HG02798 (cell line): ENCODE results near the gene MAGI1.
A peak's percentile ranks its signal among the peaks of the same experiment; 100 is the strongest.
"Not testable (repeated sequence)": the region's sequence is repeated elsewhere in the genome, so short reads cannot be mapped to it uniquely, and the experiment has no call there.

Experiments used
- ATAC-seq: cut with Tn5 transposase; IDR thresholded peaks from one replicate; pipeline ENCODE4 v1.9.1; 2021; ENCODE audit warnings: mild to moderate bottlenecking; ENCODE audit not compliant: unreplicated experiment, poor library complexity

The MAGI1 gene

DNA sequence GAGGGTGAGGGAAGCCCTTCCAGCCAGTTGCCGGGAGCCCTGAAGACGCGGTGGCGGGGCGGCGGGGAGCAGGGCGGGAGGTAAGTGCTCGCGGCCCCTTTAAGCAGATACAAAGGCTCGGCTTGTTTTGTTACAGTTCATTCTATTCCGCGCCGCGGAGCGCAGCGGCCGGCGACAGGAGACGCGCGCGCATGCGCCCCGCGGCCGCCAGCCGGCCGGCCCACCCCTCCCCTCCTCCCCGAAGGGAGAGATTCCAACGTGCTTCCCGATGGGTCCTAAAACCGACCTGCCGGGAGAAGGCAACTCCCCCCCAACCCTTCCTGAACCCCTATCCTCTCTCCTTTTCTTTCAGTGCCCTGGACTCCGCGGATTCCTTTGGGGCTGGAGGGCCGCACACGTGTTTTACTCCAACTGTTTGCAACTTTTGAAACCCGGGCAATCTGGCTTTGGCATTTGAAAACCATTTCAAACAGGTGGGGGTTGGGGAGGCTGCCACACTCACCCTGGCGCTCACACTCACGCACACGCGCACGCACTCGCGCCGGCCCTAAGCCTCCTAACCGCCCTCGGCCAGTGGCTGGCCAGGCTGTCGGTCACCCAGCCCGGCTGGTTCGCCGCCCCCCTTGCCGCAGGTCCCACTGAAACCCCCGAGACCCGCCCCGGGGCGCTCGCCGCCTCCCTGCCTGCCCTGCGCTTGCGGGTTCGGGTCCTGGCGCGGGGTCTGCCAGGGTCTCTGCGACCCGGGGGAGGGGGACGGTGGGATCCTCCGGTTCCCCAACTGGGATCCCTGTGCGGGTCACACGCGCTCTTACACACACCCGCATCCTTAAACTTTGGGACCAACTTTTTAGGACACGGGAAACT is at the start of gene MAGI1:
MAGI1 (minus strand) TSS at position 193 of the 864 bp plus-strand sequence. CDS start 610 bp downstream, outside the sequence.
- peak; percentile 79 for ATAC-seq

DNA sequence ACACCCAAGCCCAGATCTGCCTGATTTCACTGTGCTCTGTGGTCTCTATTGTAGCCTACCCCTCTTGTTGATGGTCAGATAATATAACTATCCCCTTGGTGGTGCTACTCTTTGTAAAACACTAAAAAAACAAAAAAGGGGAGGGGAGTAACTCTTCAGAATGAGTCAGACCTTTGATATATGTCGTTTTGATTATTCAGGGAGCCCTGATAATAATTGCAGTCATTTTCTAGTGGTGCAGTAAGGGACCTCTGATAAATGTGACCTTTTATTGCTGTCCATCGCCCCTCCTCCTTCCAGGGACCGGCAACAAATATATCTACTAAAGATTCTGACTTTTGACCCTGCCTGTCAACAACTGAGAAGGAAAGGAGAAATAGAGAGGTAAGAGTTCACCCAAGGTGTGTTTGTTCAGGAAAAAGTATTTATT is 45.1 kb upstream of the MAGI1 start:
- ATAC-seq: no peak

DNA sequence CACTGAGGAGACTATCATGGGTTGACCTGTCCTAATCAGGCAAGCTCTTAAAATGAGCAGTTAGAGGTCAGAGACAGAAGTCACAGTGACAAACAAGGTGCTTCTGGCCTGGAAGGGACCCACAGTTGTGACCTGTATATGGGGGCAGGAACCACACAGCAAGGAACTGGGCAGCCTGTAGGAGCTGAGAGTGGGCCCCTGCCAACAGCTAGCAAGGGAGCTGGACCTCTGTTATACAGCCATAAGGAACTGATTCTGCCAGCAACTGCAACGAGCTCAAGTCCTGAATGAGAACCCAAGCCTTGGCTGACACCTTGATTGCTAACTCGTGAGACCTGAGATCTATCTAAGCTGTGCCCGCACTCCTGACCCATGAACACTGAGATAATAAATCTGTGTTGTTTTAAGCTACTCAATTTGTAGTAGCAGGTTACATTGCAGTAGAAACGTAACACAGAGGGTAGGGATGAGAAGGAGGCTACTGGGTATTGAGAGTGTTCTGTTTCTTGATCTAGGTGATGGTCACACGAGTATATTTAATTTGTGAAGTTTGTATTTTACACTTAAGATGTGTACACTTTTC is 44.5 kb upstream of the MAGI1 start:
- ATAC-seq: no peak

DNA sequence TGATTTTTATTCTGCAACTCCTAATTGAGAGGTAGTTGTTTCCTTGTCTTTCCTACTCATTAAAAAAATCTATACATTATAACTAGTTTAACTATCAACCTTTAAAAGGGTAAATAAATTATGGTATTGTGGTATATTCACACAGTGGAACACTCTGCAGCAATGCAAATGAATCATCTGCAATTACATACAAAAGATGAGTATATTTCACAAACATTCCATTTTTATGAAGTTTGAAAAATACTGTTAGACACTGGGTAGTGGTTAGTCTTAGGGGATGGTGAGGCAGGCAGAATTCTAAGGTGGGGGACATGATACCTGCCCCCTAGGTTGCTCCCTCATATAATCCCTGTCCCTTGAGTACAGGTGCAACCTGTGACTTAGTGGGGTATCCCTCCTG is 44.0 kb upstream of the MAGI1 start:
- no peak for ATAC-seq

DNA sequence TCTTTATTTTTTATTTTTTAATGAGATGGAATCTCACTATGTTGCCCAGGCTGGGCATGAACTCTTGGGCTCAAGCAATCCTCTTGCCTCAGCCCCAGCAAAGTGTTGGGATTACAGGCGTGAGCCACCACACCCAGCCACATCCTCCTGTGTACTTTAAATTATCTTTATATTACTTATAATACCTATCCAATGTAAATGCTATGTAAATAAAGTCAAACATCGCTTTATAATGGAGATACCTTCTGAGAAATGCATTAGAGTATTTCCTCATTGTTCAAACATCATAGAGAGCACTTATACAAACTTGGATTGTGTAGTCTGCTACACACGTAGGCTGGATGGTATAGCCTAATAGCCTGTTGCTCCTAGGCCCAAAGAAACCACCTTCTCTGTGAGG is 41.4 kb upstream of the MAGI1 start:
- ATAC-seq: no peak

DNA sequence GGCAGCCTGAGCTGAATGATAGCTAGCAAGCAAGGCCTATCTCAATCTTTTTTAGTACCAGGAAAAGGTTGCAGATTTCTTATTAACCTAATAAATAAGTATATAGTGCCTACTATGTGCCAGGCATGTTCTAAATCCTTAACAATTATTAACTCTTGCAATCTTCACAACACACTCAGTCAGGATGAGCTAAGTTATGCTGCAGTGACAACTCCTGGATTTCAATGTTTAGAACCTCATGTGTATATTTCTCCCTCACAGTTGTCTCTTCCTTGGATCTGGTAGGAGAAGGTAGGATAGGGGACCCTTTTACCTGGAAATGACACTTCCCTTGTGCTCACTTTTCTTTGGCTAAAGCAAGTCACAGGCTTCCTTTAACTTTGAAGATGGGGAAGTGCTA is 39.3 kb upstream of the MAGI1 start:
- no peak for ATAC-seq

DNA sequence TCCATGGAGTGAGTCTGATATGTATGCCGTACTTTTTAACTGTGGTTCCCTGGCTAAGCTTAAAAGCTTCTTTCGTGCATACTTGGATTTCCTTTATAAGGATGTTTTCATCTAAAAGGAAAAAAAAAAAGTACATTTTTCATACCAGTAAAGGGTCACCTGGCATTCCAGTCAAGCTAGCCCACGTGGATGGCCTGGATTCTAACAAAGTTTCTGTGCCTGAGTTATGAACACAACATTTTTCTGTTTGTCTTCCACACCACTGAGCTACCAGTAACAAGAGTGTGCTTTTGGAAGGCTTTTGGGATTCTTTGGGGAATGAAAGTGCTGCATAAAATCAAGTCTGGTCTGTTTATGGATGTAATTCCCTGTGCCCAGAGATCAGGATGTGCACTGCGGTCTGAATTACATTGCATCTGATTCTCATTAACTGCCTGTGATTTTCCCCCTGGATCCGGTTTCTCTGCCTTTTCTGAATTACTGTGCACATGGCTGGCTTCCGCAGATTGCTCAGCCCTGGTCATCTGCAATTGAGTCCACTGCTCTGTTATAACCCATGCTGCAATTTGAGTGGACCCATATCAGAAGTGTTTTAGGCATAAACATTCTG is 38.2 kb upstream of the MAGI1 start:
- no peak for ATAC-seq

DNA sequence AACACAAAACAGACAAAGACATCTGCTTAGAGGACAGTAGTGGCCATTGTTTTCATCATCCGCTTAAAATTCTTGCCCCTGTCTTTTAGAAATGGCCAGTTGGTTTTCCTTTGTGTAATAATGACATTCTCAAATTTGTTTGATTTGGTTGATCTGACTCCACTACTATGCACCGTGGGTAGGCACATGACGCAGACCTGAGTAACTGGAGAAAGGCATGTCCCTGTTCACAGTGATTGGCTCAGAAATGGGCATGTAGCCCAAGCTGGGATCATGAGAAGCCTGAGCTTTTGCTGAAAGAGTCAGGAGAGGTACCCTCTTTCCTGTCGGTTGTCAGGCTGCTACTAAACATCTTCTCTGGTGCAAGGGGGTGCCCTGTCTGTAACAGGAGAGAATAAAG is 36.6 kb upstream of the MAGI1 start:
- ATAC-seq: no peak

DNA sequence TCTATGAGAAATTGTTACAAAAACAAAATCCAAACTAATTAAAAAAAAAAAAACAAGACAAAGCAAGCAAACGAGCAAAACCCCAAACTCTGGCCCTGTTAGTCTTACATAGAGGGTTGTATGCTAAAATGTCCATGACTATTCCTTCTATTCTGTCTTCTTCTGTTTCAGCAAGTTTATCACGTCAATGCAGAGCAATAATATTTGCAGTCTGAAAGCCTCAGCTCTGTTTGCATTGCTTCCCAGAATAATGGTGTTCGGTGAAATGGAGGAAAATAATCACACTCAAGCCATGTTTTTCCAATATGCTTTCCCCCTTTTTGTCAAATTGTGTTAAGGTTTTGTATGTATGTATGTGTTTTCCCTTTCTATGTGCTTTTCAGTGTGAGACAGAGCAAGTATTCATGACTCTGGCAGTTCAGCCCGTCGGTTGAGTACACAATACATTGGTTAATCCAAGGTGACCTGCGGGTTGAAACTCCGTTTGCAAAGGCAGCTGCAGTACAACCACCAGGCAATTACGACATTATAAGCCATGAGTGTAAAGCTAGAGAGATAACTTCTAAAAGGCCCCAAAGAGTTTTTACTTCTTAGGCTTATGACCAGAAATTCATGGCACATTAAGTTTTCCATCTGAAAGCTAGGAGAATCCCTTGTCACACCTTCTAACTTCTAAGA is 34.9 kb upstream of the MAGI1 start:
- ATAC-seq: no peak

DNA sequence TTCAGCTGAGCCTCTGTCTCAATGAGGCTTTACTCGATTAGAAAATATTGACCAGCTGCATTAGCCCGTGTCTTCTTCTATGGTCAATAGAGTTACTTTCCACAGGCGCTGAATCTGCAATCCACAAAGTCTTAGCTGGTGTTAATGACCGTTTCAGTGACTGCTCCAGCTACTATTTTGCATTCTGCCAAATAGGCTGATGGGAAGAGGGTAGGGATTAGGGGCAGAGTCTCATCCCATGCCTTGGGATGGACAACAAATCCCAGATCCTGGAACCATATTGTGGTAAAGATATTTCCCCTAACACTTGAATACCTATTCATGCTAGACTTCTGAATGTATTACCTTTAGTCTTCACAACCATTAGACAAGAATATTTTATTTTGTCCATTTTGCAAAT is 29.5 kb upstream of the MAGI1 start:
- ATAC-seq: no peak

DNA sequence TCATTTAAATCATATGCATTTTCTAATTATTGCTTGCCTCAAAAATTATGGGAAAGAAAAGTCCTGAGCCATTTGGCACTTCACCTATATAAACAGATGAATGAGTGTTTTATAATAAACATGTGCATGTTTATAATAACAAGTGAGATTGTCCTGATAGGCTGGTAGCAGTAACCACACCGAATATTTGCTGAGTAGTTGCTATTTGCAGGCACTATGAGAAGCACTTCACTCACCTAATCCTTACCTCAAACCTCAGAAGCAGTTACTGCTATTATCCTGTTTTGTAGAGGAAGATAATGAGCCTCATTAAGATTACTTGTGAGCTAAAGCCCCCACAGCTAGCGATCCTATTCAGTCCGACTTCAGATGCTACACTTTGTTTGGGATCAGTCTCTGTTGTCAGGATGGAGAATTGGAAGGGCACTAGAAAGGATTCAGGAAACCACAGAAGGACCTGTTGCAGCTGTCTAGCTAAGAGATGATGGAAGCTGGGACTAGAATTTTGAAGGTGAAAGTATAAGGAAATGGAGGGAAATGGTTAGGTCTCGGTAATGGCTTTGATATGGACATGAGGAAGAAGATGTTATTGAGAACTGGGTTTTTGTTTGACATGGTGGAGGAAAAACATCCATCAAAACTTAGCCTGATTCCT is 28.4 kb upstream of the MAGI1 start:
- ATAC-seq: no peak

DNA sequence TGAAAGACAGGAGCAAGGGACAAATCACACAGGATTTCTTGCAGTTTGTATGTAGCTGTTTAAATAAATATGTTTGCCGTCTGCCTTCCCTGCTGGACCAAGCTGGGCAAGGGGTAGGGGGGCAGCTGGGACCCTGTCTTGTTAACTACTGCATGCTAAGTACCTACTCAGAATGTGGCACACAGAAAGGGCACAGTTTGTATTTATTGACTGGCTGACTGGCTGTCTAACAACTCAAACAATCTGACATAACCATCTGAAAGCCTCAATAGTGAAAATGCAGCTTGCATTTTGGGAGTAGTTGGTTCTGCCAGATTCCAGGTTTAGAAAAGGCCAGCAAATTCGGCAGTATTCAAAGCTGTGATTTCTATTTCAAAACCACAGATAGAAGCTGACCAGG is 16.6 kb upstream of the MAGI1 start:
- ATAC-seq: no peak

DNA sequence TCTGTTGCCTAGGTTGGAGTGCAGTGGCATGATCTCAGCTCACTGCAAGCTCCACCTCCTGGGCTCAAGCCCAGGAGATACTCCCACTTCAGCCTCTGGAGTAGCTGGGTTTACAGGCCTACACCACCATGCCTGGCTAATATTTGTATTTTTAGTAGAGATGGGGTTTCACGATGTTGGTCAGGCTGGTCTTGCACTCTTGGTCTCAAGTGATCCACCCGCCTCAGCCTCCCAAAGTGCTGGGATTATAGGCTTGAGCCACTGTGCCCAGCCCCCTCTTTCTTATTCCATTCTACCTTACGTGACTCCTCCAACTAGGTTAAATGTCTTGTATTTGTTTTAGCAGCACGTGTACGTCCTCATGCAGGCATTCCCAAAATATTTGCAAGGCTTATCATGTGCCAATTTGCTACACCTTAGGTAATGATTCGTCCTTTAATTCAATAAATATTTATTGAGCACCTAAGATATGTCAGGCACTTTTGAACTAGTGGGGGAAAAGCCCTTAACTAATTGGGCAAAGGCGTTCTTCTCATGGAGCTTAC is 14.9 kb upstream of the MAGI1 start:
- ATAC-seq: no peak

DNA sequence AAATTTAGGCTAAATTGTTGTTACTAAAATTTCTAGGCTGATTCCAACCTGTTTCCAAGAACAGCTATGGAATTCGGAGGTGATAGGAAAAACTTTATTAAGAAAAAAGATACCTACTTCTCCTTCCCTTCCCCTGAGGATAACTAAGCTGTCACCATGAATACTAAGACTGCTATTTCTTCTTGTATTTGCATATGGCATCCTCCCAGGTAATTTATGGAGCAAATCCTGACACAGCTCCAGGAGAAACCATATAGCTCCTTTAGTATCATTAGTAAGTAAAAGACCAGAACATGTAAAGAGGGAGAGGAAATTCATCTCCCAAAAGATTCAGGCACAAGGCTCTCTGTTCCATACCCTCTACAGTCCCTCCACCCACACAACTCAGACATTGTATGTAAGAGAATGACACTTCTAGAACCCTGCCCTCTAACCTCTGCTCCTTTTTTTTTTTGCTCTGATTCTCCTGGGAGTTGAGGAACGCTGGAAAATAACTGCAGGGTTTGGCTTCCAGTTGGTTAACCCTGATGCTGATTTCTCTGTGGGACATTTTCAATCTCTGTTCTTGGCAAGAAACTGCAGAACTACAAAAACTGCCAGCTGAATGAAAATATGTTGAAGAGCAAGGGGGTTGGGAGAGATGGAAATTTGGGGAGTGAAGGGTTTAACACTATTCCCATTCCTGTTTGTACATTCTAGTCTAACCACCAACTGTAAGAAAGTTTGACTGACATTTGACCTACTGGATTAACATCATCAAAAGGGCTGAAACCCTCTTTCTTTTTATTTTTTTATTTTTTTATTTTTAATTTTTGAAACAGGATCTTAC is 14.2 kb upstream of the MAGI1 start:
- no peak for ATAC-seq

DNA sequence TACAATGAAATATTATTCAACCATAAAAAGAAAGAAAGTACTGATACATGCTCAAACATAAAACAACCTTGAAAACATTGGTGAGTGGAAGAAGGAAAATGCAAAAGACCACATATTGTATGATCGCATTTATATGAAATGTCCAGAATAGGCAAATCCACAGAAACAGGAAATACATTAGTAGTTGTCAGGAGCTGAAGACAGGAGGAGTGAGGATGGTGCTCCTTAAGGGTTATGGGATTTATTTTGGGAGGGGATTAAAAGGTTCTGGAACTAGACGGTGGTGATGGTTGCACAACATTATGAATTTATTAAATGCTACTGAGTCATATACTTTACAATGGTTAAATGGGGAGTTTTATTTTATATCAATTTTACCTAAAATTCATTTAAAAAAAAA is 12.1 kb upstream of the MAGI1 start:
- no peak for ATAC-seq

DNA sequence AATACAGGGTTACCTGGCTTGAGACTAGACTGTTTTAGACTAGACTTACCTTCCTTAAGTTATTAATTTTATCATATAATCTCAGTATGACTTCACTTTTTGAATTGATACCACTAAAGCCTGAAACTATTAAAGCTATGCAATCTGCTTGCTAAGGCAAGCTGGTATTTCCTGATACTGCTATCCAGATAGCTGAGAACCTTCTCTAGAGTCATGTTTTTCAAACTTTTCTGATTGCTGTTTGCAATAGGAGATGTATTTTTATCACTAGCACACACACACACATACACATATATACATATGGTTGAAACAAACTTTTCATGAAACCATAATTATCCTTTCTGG is 9.3 kb upstream of the MAGI1 start:
- ATAC-seq: no peak

DNA sequence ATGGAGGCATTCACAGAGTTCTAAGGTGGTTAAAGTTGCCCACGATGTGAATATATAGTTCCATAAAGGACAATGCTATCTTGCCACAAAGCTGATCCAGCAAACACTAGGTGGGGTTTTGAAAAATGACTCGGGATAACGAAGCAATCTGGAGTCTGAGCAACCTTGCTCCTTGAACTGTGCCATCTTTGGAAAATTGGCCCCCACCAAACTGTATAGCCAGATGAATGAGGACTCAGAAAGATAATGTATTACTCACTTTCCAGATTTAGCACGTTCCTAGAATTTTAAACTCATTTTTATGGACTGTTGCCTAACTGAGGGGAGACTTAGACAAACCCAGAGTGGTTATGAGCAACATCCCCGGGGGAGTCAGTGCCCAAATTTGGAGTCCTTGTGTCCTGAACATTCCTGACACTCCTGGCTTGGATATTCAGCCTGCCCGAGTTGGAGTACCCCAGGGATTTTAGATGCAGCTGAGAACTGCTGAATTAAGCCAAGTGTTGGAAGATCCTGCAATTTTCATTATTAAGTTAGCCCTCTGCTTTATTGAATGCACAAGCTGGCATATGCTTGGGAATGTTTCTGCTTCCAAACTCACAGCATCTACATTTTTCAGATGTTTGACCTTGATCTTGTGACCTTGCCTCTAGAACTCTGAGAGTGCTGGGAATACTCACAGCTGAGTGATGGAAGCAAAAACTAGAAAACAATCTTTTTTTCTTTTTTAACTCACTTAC is 8.8 kb upstream of the MAGI1 start:
- ATAC-seq: no peak

DNA sequence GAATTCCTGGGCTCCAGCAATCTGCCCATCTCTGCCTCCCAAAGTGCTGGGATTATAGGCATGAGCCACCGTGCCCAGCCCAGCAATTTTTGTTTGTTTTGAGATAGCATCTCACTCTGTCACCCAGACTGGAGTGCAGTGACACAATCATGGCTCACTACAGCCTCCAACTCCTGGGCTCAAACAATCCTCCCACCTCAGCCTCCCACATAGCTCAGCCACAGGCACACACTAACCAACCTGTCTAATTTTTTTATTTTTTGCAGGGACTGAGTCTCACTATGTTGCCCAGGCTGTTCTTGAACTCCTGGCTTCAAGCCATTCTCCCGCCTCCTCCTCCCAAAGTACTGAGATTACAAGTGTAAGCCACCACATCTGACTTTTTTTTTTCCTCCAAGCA is 7.6 kb upstream of the MAGI1 start:
- not testable (repeated sequence) for ATAC-seq

DNA sequence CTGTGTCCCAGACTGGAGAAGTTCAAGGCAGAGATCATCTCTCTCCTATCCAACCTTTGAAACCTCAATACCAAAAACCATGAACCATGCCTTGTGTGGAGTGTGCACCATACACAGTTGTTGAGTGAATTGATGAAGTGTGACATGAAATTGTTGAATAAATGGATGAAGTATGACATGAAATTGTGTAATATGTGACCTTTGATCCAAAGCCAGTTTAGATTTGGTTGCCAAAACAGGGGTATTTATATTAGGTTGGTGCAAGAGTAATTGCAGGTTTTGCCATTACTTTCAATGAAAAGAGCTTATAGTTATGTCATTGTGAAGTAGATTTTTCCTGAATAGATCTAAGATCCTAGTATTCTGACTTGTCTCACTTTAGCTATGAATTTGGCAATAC is 3.1 kb upstream of the MAGI1 start:
- ATAC-seq: no peak
